Coronary artery (tissue), 2 donors: ENCODE data around the gene CAPN11.
A peak's percentile ranks its signal among the peaks of the same experiment; 100 is the strongest.
"Not testable (repeated sequence)": the region's sequence is repeated elsewhere in the genome, so short reads cannot be mapped to it uniquely, and the experiment has no call there.

ENCODE experiments used
- DNase-seq: peaks from one replicate; pipeline ENCODE4 v3.0.0-alpha.2; 2017; ENCODE audit warnings: low spot score
- H3K27ac ChIP-seq, 2 donors: fragments of 200-600 bp; sonication (generic); one replicate each; pipeline ENCODE4 v1.5.1; 2016 to 2019
- H3K4me3 ChIP-seq: fragments of 200-600 bp; sonication (generic); 2 replicates; pipeline ENCODE4 v1.5.1; 2016; ENCODE audit warnings: mild to moderate bottlenecking, moderate library complexity
- CTCF ChIP-seq: fragments of 200-600 bp; sonication (generic); IDR thresholded peaks from one replicate; pipeline ENCODE4 v1.5.1; 2019; ENCODE audit warnings: antibody characterized with exemption

The CAPN11 gene

GRCh38 chr6:44182911-44183390 lies 24.3 kb downstream of the CAPN11 start:
- no peak for TF ChIP-seq CTCF
- no peak for DNase-seq
- Histone ChIP-seq H3K4me3 (no peak overlapping the region), H3K27ac (no peak overlapping the region)

GRCh38 chr6:44183783-44184182 lies 25.2 kb downstream of the CAPN11 start:
- TF ChIP-seq CTCF: no peak
- DNase-seq: no peak
- Histone ChIP-seq H3K4me3 (no peak overlapping the region), H3K27ac (no peak overlapping the region)

- H3K4me3 ChIP-seq, H3K27ac ChIP-seq, DNase-seq: not testable (repeated sequence)
Observed at GRCh38 chr6:44185356-44185755, 26.7 kb downstream of the CAPN11 start.

- no peak for TF ChIP-seq CTCF
- DNase-seq: peak; percentile 57
- Histone ChIP-seq H3K4me3 (no peak overlapping the region), H3K27ac (peak overlapping the region in 1 of 2 donors; percentile 28)
Observed at GRCh38 chr6:44185953-44186634, 27.5 kb downstream of the CAPN11 start.

- Histone ChIP-seq H3K27ac (peak overlapping the region in 1 of 2 donors; percentile 28), H3K4me3 (no peak overlapping the region)
- DNase-seq: no peak
- no peak for TF ChIP-seq CTCF
Observed at GRCh38 chr6:44186635-44187025, 28.0 kb downstream of the CAPN11 start.

- H3K27ac ChIP-seq: no peak overlapping the region
- no peak for TF ChIP-seq CTCF
Observed at GRCh38 chr6:44188819-44189218, 30.2 kb downstream of the CAPN11 start.

GRCh38 chr6:44189257-44189656 lies 30.6 kb downstream of the CAPN11 start:
- no peak for DNase-seq
- no peak overlapping the region for H3K27ac ChIP-seq
- TF ChIP-seq CTCF: no peak
- no peak overlapping the region for H3K4me3 ChIP-seq

More at GRCh38 chr6:44188819-44189218, 30.2 kb downstream of the CAPN11 start:
- no peak overlapping the region for H3K4me3 ChIP-seq
- DNase-seq: no peak
